Body of pancreas (tissue), 4 donors: ENCODE measurements around the gene SKI. TPM values are rescaled to one million over a fixed set of nuclear protein-coding genes. Genes with fewer than 3 reads are reported as not detected.

Experiments
- ATAC-seq: fragments of 150-250 bp; one replicate; pipeline ENCODE4 v1.9.1; 2016
- DNase-seq, 4 donors: peaks; one replicate each; pipeline ENCODE4 v3.0.0-alpha.2; 2019
- H3K27ac ChIP-seq, 4 donors: fragments of 200-600 bp; sonication (generic); 1 replicate in 3 of 4; 2 replicates in 1 of 4; pipeline versions ENCODE4 v1.5.1 to v1.6.1; 2016 to 2019; ENCODE audit warnings: mild to moderate bottlenecking in 1 of 4, mixed read lengths in 1 of 4, moderate library complexity in 1 of 4
- H3K27me3 ChIP-seq, 2 donors: fragments of 200-600 bp; sonication (generic); one replicate each; pipeline ENCODE4 v1.6.0; 2016; ENCODE audit warnings: mild to moderate bottlenecking in 1 of 2
- H3K36me3 ChIP-seq, 2 donors: fragments of 200-600 bp; sonication (generic); replicated peaks in 1 of 2; 2 replicates each; pipeline ENCODE4 v1.5.1; 2016; ENCODE audit warnings: low read depth in 2 of 2; ENCODE audit not compliant: insufficient read depth in 1 of 2
- H3K4me1 ChIP-seq: fragments of 200-600 bp; sonication (generic); one replicate; pipeline ENCODE4 v1.6.0; 2016
- H3K4me3 ChIP-seq, 2 donors: fragments of 200-600 bp; sonication (generic); 1 replicate in 1 of 2; 2 replicates in 1 of 2; pipeline ENCODE4 v1.5.1; 2016 to 2019
- H3K9me3 ChIP-seq, 3 donors: fragments of 200-600 bp; sonication (generic); 1 replicate in 2 of 3; 2 replicates in 1 of 3; pipeline ENCODE4 v1.5.1; 2016
- CTCF ChIP-seq, 7 experiments: fragments of 450-650 bp in 4 of 7; fragments of 200-600 bp in 3 of 7; sonication (generic) in 3 of 7; IDR thresholded peaks; one replicate each; pipeline ENCODE4 v1.5.1; 2016 to 2019; ENCODE audit warnings: antibody characterized with exemption in 7 of 7
- POLR2A ChIP-seq, 3 donors: fragments of 450-650 bp; IDR thresholded peaks; one replicate each; pipeline ENCODE4 v1.6.1; 2016; ENCODE audit warnings: antibody characterized with exemption in 3 of 3, mild to moderate bottlenecking in 2 of 3
- WGBS, 2 donors: methylation state at CpG; one replicate each; pipeline ENCODE4 v1.1.5; 2017; 5-methylcytosine and 5-hydroxymethylcytosine counted together
- intact Hi-C: fragments of 100-400 bp; cut with DNase I; formaldehyde crosslinking; loops from one replicate; pipeline ENCODE4 v1.15.1; 2023
- total RNA-seq, 2 donors: library from RNA; depleted of rRNA; stranded (reverse); fragments of >200 nt; gene quantifications; one replicate each; pipeline ENCODE4 v1.1.0, GENCODE V29; 2016

Gene SKI
- total RNA-seq, 2 donors from 2014 or later = 15.8 to 33.0 TPM

GRCh38 chr1:2210786-2211185 is 17.3 kb upstream of the SKI start:
- H3K9me3 ChIP-seq = no peaks in the 10 kb centered on the region
- no peak overlapping the region for H3K27ac ChIP-seq
- peaks cover 57% of the 10 kb centered on the region for H3K4me1 ChIP-seq
- H3K36me3 ChIP-seq = no peaks in the 10 kb centered on the region
- H3K4me3 ChIP-seq = no peak overlapping the region
- no peaks in the 10 kb centered on the region for H3K27me3 ChIP-seq
- DNase-seq (no peak), ATAC-seq (no peak)
- intact Hi-C loops = no loop called here
- TF ChIP-seq POLR2A (IDR thresholded peaks at IDR 0.05) (no peak), CTCF (IDR thresholded peaks at IDR 0.05) (no peak)
- 94 to 96% methylated on average over 8 to 13 of the region's 13 CpGs for WGBS, 2 donors

- 57% methylated on average over 10 of the region's 10 CpGs; no CpG with 5 or more reads in 1 of the 2 donors for WGBS, 2 donors
- DNase-seq (no peak), ATAC-seq (no peak)
- no peaks in the 10 kb centered on the region for H3K27me3 ChIP-seq
- no peak overlapping the region for H3K4me3 ChIP-seq
- H3K36me3 ChIP-seq = no peaks in the 10 kb centered on the region
- peaks cover 49% of the 10 kb centered on the region for H3K4me1 ChIP-seq
- no peaks in the 10 kb centered on the region for H3K9me3 ChIP-seq
- TF ChIP-seq POLR2A (IDR thresholded peaks at IDR 0.05) (no peak), CTCF (IDR thresholded peaks at IDR 0.05) (no peak)
- peak overlapping the region; percentile 75 to 88 (median 86) for H3K27ac ChIP-seq
- intact Hi-C loops = no loop called here
These were observed 15.9 kb upstream of the SKI start for GRCh38 chr1:2212274-2212531.

- H3K27me3 ChIP-seq = no peaks in the 10 kb centered on the region
- H3K4me1 ChIP-seq = peaks cover 43% of the 10 kb centered on the region
- H3K9me3 ChIP-seq = no peaks in the 10 kb centered on the region
- ATAC-seq (peak; percentile 65), DNase-seq (peak; percentile 89 to 93 (median 90))
- TF ChIP-seq POLR2A (IDR thresholded peaks at IDR 0.05) (peak in 2 of 3 donors; percentile 53 to 66), CTCF (IDR thresholded peaks at IDR 0.05) (peak in 5 of 7 experiments; percentile 12 to 49 (median 41))
- intact Hi-C loops = no loop called here
- no peak overlapping the region for H3K4me3 ChIP-seq
- WGBS, 2 donors = 21 to 36% methylated on average over 16 to 48 of the region's 49 CpGs
- peak overlapping the region; percentile 75 to 88 (median 86) for H3K27ac ChIP-seq
- H3K36me3 ChIP-seq = no peaks in the 10 kb centered on the region
These were observed 15.3 kb upstream of the SKI start for GRCh38 chr1:2212532-2213491.

- no peak for ATAC-seq
- Histone ChIP-seq H3K4me1 (peaks cover 33% of the 10 kb centered on the region), H3K27ac (peak overlapping the region; percentile 75 to 88 (median 86)), H3K4me3 (no peak overlapping the region), H3K27me3 (no peaks in the 10 kb centered on the region), H3K36me3 (no peaks in the 10 kb centered on the region), H3K9me3 (no peaks in the 10 kb centered on the region)
- peak in 3 of 4 donors; percentile 15 to 60 (median 41) for DNase-seq
- intact Hi-C loops = no loop called here
- WGBS, 2 donors = 68 to 84% methylated on average over 21 to 27 of the region's 32 CpGs
- TF ChIP-seq CTCF (IDR thresholded peaks at IDR 0.05) (no peak), POLR2A (IDR thresholded peaks at IDR 0.05) (no peak)
These were observed 14.3 kb upstream of the SKI start for GRCh38 chr1:2213576-2214505.
